HepG2 (cell line): Measurements from ENCODE around the gene NDUFS2. TPM values are rescaled to one million over a fixed set of nuclear protein-coding genes. Genes with fewer than 3 reads are reported as not detected.
A peak's percentile ranks its signal among the peaks of the same experiment; 100 is the strongest.

Experiments
- ARNTL ChIP-seq: sonication (generic); formaldehyde crosslinking; IDR thresholded peaks from 2 replicates; pipeline ENCODE4 v1.4.0; 2020; ENCODE audit warnings: mild to moderate bottlenecking, missing genetic modification reagents
- CBX5 ChIP-seq: sonication (generic); formaldehyde crosslinking; IDR thresholded peaks from 2 replicates; pipeline ENCODE4 v1.4.0; 2020; ENCODE audit warnings: missing genetic modification reagents, borderline replicate concordance
- CCAR2 ChIP-seq: fragments of 200-400 bp; formaldehyde crosslinking; optimal IDR thresholded peaks from 2 replicates; pipeline ENCODE3; 2018; ENCODE audit warnings: low read depth, mild to moderate bottlenecking, low read length, moderate library complexity
- FOXA3 ChIP-seq: IDR thresholded peaks from 2 replicates; pipeline ENCODE4 v1.6.1; 2016; ENCODE audit warnings: missing genetic modification reagents, missing compliant biosample characterization
- KDM5A ChIP-seq: fragments of 200-600 bp; sonication (generic); IDR thresholded peaks from 2 replicates; pipeline ENCODE4 v1.7.0; 2018; ENCODE audit warnings: antibody characterized with exemption, mild to moderate bottlenecking, low read length, borderline replicate concordance
- NFATC3 ChIP-seq: sonication (generic); formaldehyde crosslinking; IDR thresholded peaks from 2 replicates; pipeline ENCODE4 v1.5.1; 2020; ENCODE audit warnings: mild to moderate bottlenecking, missing genetic modification reagents
- POLR2A ChIP-seq, 2 experiments: IDR thresholded peaks; 2 replicates each; pipeline ENCODE4 v1.6.1; 2011; ENCODE audit warnings: low read depth in 2 of 2, low read length in 2 of 2, mild to moderate bottlenecking in 1 of 2, moderate library complexity in 1 of 2; ENCODE audit not compliant: insufficient read depth in 1 of 2
- POLR2G ChIP-seq: fragments of 200-400 bp; formaldehyde crosslinking; IDR thresholded peaks from 2 replicates; pipeline ENCODE4 v1.6.1; 2018; ENCODE audit warnings: mild to moderate bottlenecking, low read depth, low read length, moderate library complexity
- RORA ChIP-seq: sonication (generic); formaldehyde crosslinking; IDR thresholded peaks from 2 replicates; pipeline ENCODE4 v1.5.0; 2020; ENCODE audit warnings: mild to moderate bottlenecking, missing genetic modification reagents, moderate library complexity
- SRSF9 ChIP-seq: fragments of 200-400 bp; formaldehyde crosslinking; IDR thresholded peaks from 2 replicates; pipeline ENCODE4 v1.6.1; 2018; ENCODE audit warnings: borderline replicate concordance, mild to moderate bottlenecking, low read depth, low read length; ENCODE audit not compliant: insufficient read depth, poor library complexity, severe bottlenecking
- TAF15 ChIP-seq: fragments of 200-400 bp; formaldehyde crosslinking; IDR thresholded peaks from one replicate; pipeline ENCODE4 v1.6.1; 2018; ENCODE audit warnings: mild to moderate bottlenecking, low read depth, low read length; ENCODE audit not compliant: poor library complexity, severe bottlenecking
- ZFP36L1 ChIP-seq: sonication (generic); formaldehyde crosslinking; IDR thresholded peaks from 2 replicates; pipeline ENCODE4 v1.8.0; 2022; ENCODE audit warnings: mild to moderate bottlenecking, missing genetic modification reagents, moderate library complexity
- ZIK1 ChIP-seq: sonication (generic); formaldehyde crosslinking; IDR thresholded peaks from 2 replicates; pipeline ENCODE4 v1.5.0; 2020; ENCODE audit warnings: mild to moderate bottlenecking, low read depth, missing genetic modification reagents, borderline replicate concordance
- ZNF33A ChIP-seq: sonication (generic); formaldehyde crosslinking; IDR thresholded peaks from 2 replicates; pipeline ENCODE4 v1.5.1; 2020; ENCODE audit warnings: missing genetic modification reagents, mild to moderate bottlenecking, moderate library complexity, borderline replicate concordance
- ZNF430 ChIP-seq: sonication (generic); formaldehyde crosslinking; IDR thresholded peaks from 2 replicates; pipeline ENCODE4 v1.9.0; 2021; ENCODE audit warnings: mild to moderate bottlenecking, missing genetic modification reagents
- ZNF510 ChIP-seq: sonication (generic); formaldehyde crosslinking; IDR thresholded peaks from 2 replicates; pipeline ENCODE4 v1.4.0; 2020; ENCODE audit warnings: low read depth, mild to moderate bottlenecking, missing genetic modification reagents
- ZNF550 ChIP-seq: sonication (generic); formaldehyde crosslinking; IDR thresholded peaks from 2 replicates; pipeline ENCODE4 v1.4.0; 2020; ENCODE audit warnings: mild to moderate bottlenecking, missing genetic modification reagents, borderline replicate concordance
- polyA plus RNA-seq, 8 experiments: library from polyadenylated mRNA; depleted of rRNA in 3 of 8; stranded (reverse) in 7 of 8; unstranded in 1 of 8; fragments of >200 nt; fragmentation: Illumina TruSeq in 4 of 8; extraction: Trizol in 4 of 8; gene quantifications; 2 replicates each; pipeline versions ENCODE4 v1.2.1 to v1.2.3, GENCODE V29; 2011 to 2016; ENCODE audit warnings: low read depth in 4 of 8, missing spikeins in 1 of 8, mixed read lengths in 1 of 8; ENCODE audit not compliant: insufficient read depth in 1 of 8
- total RNA-seq, 5 experiments: library from RNA; depleted of rRNA; stranded (reverse); fragments of >200 nt; fragmentation: Illumina TruSeq; extraction: Trizol; gene quantifications; 2 replicates each; pipeline ENCODE4 v1.2.3, GENCODE V29; 2016; ENCODE audit warnings: low read depth in 1 of 5
- TF ChIP-seq, protein P1 (sequence below): sonication (generic); formaldehyde crosslinking; IDR thresholded peaks from 2 replicates; pipeline ENCODE4 v1.4.0; 2020; ENCODE audit warnings: missing genetic modification reagents
- TF ChIP-seq, protein P2 (sequence below): sonication (generic); formaldehyde crosslinking; IDR thresholded peaks from 2 replicates; pipeline ENCODE4 v1.4.0; 2020; ENCODE audit warnings: missing genetic modification reagents
- TF ChIP-seq, protein P3 (sequence below): sonication (generic); formaldehyde crosslinking; IDR thresholded peaks from 2 replicates; pipeline ENCODE4 v1.5.0; 2020; ENCODE audit warnings: mild to moderate bottlenecking, low read depth, missing genetic modification reagents, borderline replicate concordance
- TF ChIP-seq, protein P4 (sequence below): sonication (generic); formaldehyde crosslinking; IDR thresholded peaks from 2 replicates; pipeline ENCODE4 v1.8.0; 2022; ENCODE audit warnings: missing genetic modification reagents, low read depth, mild to moderate bottlenecking, borderline replicate concordance

Gene NDUFS2
- total and polyA plus RNA-seq, 2 of the 13 experiments (the other 11 are each of a cell fraction or from before 2014, with no cell fraction given) = 89.9 to 118 TPM

DNA sequence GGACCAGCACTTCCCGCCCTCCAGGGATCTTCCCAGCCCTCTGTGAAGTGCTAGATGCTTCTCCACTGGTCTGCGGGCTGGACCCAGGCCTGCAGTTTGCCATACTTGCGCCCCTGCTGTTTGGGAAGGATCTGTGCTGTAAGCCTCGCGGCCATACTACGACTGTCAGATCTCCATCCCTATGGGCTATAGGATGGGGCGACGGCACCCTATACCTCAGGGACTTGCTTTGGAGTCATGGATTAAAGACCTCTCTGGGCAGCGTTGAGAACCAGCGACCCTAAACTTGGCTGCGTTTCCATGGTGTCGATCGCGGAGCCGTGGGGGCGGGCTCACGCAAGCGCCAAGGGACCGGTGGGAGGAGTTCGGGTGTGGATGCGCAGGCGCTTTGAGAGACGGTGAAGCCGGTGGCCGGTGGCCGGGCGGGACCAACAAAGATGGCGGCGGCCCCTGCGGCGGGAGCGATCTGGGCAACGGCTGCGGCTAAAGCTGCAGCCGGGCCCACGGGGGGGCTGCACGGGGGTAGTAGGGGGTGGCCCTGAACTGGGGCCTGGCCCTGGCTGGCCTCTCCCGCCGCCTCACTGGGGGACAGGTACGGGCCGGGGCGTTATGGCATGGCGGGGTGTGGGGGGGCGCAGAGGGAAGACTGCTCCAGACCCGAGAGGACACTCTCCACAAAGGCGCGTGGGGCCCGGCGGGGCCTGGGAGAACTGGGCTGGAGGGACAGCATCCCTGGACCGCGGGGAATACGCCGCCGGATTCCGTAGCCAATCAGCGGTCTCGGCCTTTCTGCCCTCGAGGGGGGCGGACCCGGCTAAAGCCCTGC is 42.9 kb upstream of the NDUFS2 start, which contains the start of gene USP21 (continued):
- TF ChIP-seq TAF15 (peak; percentile 84), SRSF9 (no peak), ZIK1 (no peak), CBX5 (CRISPR knock-in tag) (no peak), ZNF430 (CRISPR knock-in tag) (no peak; the same call in 1 of the 2 replicates), POLR2G (peak; percentile 89), FOXA3 (CRISPR knock-in tag) (no peak), ZFP36L1 (CRISPR knock-in tag) (no peak), KDM5A (peak; percentile 88), ARNTL (CRISPR knock-in tag) (no peak), ZNF33A (CRISPR knock-in tag) (no peak), CCAR2 (no peak), POLR2A (IDR thresholded peaks at IDR 0.05; ENCODE audit: insufficient read depth in 1 of 2, low read depth in 2 of 2, low read length in 2 of 2) (peak; percentile 56 to 59; a peak in 3 of 4 replicates), RORA (CRISPR knock-in tag) (no peak), ZNF510 (CRISPR knock-in tag) (no peak), NFATC3 (CRISPR knock-in tag) (no peak), ZNF550 (CRISPR knock-in tag) (no peak)
- TF ChIP-seq, protein P1, sequence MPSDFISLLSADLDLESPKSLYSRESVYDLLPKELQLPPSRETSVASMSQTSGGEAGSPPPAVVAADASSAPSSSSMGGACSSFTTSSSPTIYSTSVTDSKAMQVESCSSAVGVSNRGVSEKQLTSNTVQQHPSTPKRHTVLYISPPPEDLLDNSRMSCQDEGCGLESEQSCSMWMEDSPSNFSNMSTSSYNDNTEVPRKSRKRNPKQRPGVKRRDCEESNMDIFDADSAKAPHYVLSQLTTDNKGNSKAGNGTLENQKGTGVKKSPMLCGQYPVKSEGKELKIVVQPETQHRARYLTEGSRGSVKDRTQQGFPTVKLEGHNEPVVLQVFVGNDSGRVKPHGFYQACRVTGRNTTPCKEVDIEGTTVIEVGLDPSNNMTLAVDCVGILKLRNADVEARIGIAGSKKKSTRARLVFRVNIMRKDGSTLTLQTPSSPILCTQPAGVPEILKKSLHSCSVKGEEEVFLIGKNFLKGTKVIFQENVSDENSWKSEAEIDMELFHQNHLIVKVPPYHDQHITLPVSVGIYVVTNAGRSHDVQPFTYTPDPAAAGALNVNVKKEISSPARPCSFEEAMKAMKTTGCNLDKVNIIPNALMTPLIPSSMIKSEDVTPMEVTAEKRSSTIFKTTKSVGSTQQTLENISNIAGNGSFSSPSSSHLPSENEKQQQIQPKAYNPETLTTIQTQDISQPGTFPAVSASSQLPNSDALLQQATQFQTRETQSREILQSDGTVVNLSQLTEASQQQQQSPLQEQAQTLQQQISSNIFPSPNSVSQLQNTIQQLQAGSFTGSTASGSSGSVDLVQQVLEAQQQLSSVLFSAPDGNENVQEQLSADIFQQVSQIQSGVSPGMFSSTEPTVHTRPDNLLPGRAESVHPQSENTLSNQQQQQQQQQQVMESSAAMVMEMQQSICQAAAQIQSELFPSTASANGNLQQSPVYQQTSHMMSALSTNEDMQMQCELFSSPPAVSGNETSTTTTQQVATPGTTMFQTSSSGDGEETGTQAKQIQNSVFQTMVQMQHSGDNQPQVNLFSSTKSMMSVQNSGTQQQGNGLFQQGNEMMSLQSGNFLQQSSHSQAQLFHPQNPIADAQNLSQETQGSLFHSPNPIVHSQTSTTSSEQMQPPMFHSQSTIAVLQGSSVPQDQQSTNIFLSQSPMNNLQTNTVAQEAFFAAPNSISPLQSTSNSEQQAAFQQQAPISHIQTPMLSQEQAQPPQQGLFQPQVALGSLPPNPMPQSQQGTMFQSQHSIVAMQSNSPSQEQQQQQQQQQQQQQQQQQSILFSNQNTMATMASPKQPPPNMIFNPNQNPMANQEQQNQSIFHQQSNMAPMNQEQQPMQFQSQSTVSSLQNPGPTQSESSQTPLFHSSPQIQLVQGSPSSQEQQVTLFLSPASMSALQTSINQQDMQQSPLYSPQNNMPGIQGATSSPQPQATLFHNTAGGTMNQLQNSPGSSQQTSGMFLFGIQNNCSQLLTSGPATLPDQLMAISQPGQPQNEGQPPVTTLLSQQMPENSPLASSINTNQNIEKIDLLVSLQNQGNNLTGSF = no peak
- TF ChIP-seq, protein P2, sequence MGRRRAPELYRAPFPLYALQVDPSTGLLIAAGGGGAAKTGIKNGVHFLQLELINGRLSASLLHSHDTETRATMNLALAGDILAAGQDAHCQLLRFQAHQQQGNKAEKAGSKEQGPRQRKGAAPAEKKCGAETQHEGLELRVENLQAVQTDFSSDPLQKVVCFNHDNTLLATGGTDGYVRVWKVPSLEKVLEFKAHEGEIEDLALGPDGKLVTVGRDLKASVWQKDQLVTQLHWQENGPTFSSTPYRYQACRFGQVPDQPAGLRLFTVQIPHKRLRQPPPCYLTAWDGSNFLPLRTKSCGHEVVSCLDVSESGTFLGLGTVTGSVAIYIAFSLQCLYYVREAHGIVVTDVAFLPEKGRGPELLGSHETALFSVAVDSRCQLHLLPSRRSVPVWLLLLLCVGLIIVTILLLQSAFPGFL = no peak
- TF ChIP-seq, protein P3, sequence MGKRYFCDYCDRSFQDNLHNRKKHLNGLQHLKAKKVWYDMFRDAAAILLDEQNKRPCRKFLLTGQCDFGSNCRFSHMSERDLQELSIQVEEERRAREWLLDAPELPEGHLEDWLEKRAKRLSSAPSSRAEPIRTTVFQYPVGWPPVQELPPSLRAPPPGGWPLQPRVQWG (CRISPR knock-in tag) = no peak
- TF ChIP-seq, protein P4, sequence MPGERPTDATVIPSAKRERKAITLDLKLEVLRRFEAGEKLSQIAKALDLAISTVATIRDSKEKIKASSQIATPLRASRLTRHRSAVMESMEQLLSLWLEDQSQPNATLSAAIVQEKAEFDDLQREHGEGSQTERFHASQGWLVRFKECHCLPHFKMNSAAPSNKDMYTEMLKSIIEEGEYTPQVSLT (CRISPR knock-in tag) = no peak
